ENCODE results near the gene HIGD1B. TPM values are rescaled to one million over a fixed set of nuclear protein-coding genes. Genes with fewer than 3 reads are reported as not detected.
"Not testable (repeated sequence)": the region's sequence is repeated elsewhere in the genome, so short reads cannot be mapped to it uniquely, and the experiment has no call there.

The HIGD1B gene
- total and polyA plus RNA-seq, 2 of the 4 experiments (the other 2 are of a cell fraction), result not detected

DNA sequence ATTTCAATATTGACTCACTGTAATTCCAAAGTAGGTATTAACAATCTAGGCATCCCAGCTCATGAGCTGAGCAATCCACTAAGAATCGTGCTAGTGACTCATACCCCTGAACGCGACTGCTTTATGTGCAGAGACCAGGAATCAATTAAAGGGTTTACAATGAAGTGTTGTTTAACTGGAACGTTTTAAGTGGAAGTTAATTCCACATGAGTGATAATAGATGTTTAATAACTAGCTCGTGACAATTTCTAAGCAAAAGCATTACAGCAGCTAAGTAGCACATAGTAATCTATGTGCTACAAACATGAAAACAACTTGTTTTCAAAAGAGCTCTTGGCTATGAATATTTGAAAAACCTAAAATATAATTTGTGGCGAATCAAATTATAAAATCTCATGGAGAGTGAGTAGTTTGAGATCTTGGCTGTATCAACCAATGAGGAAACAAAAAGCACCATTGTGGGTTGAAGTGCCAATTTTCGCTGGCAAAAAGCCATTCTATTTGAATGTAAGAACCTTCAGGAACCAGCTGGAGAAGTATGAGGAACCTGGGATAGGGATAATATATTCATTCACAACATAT is 27.0 kb upstream of the HIGD1B start (continued):
- no peak for TF ChIP-seq RCOR1 (IDR thresholded peaks at IDR 0.05; ENCODE audit: insufficient replicate concordance, low read length)
- TF ChIP-seq NFE2L2 (IDR thresholded peaks at IDR 0.05; ENCODE audit: low read depth, low read length), result no peak

DNA sequence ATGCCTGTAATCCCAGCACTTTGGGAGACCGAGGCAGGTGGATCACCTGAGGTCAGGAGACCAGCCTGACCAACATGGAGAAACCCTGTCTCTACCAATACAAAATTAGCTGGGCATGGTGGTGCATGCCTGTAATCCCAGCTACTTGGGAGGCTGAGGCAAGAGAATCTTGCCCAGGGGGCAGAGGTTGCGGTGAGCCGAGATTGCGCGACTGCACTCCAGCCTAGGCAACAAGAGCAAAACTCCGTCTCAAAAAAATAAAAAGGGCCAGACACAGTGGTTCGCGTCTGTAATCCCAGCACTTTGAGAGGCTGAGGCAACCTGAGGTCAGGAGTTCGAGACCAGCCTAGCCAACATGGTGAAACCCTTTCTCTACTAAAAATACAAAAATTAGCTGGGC is 22.4 kb upstream of the HIGD1B start:
- H3K4ac ChIP-seq (ENCODE audit: low read depth, low read length); H2BK5ac ChIP-seq (ENCODE audit: low read depth, low read length, poor library complexity, severe bottlenecking); H3K36me3 ChIP-seq (ENCODE audit: control insufficient read depth, insufficient read depth, low read length); H3K4me2 ChIP-seq (ENCODE audit: low read depth, low read length); intact Hi-C loops (cut with micrococcal nuclease); CTCF ChIA-PET; H3K4me1 ChIP-seq (ENCODE audit: control insufficient read depth, insufficient read depth, low read length); H2AFZ ChIP-seq (replicated peaks; ENCODE audit: low read length, poor library complexity); dilution Hi-C loops (cut with HindIII; ENCODE audit: low sequenced_read_pairs, unreplicated experiment); H2BK120ac ChIP-seq (ENCODE audit: low read depth, low read length); H3K14ac ChIP-seq (replicated peaks; ENCODE audit: low read depth, low read length); H4K91ac ChIP-seq (ENCODE audit: insufficient read depth, low read depth, low read length); H2BK20ac ChIP-seq (ENCODE audit: low read depth, low read length); H3K4me3 ChIP-seq (ENCODE audit: insufficient read depth, low read depth, low read length); H3K9me1 ChIP-seq (ENCODE audit: insufficient read depth, low read length); H3K56ac ChIP-seq (ENCODE audit: extremely low read depth, insufficient read depth, low read length); POLR2A ChIA-PET (ENCODE audit: unreplicated experiment); H2AK9ac ChIP-seq (replicated peaks; ENCODE audit: low read depth, low read length, poor library complexity); H3K23ac ChIP-seq (ENCODE audit: low read depth, low read length); H3K9me3 ChIP-seq (ENCODE audit: control insufficient read depth, insufficient read depth, low read length); H3K18ac ChIP-seq (ENCODE audit: low read depth, low read length); H2AK5ac ChIP-seq (ENCODE audit: low read depth, low read length); H4K5ac ChIP-seq (ENCODE audit: low read depth, low read length); BruUV-seq (replicated peaks); DNase-seq; H3K27ac ChIP-seq (ENCODE audit: insufficient read depth, low read length); H3K9ac ChIP-seq (ENCODE audit: low read depth, low read length); ATAC-seq (ENCODE audit: low read depth); H4K8ac ChIP-seq (ENCODE audit: low read depth in 2 of 2, low read length in 2 of 2); H2BK15ac ChIP-seq (ENCODE audit: low read depth, low read length); H3K27me3 ChIP-seq (ENCODE audit: control insufficient read depth, insufficient read depth, low read length): not testable (repeated sequence)
- peaks cover 13 to 35% of the 10 kb centered on the region in 2 experiments for H3K79me1 ChIP-seq (ENCODE audit: low read depth in 1 of 2, low read length in 2 of 2)
- H4K20me1 ChIP-seq (ENCODE audit: insufficient read depth, low read length), result peaks cover 22% of the 10 kb centered on the region; the same call in 1 of the 2 replicates
- 98% methylated on average over 5 of the region's 9 CpGs; no CpG with 5 or more reads in 1 of the 2 experiments for WGBS, 2 experiments (ENCODE audit: extremely low coverage in 2 of 2, insufficient read length in 1 of 2)
- in situ Hi-C loops (cut with MboI; ENCODE audit: low sequenced_read_pairs), result loop anchor here (5.0 kb wide), 1 partner anchor 33 kb away; no protein-coding TSS in a partner anchor

All from IMR-90 (cell line).